Measurements from ENCODE around the gene STK36.

- TF ChIP-seq POLR2A (IDR thresholded peaks at IDR 0.05) = no peak
- TF ChIP-seq CTCF (IDR thresholded peaks at IDR 0.05) = no peak
Measured at GRCh38 chr2:218746960-218747359, 75.1 kb downstream of the STK36 start.
